HepG2 (cell line): ENCODE measurements around the gene OGA. TPM values are rescaled to one million over a fixed set of nuclear protein-coding genes. Genes with fewer than 3 reads are reported as not detected.

Experiments used
- CCAR2 ChIP-seq: fragments of 200-400 bp; formaldehyde crosslinking; optimal IDR thresholded peaks from 2 replicates; pipeline ENCODE3; 2018; ENCODE audit warnings: low read depth, mild to moderate bottlenecking, low read length, moderate library complexity
- EEA1 ChIP-seq: sonication (generic); formaldehyde crosslinking; IDR thresholded peaks from 2 replicates; pipeline ENCODE4 v1.5.1; 2020; ENCODE audit warnings: mild to moderate bottlenecking, missing genetic modification reagents, borderline replicate concordance
- FOSL1 ChIP-seq: sonication (generic); formaldehyde crosslinking; IDR thresholded peaks from 2 replicates; pipeline ENCODE4 v1.9.0; 2021; ENCODE audit warnings: missing genetic modification reagents, borderline replicate concordance
- FOXM1 ChIP-seq: sonication (generic); formaldehyde crosslinking; IDR thresholded peaks from 2 replicates; pipeline ENCODE4 v1.5.0; 2020; ENCODE audit warnings: missing genetic modification reagents
- KIAA2018 ChIP-seq: sonication (generic); formaldehyde crosslinking; IDR thresholded peaks from 2 replicates; pipeline ENCODE4 v1.5.0; 2020; ENCODE audit warnings: mild to moderate bottlenecking, missing genetic modification reagents, borderline replicate concordance
- MAFF ChIP-seq: IDR thresholded peaks from 2 replicates; pipeline ENCODE4 v1.6.1; 2011; ENCODE audit warnings: low read depth, low read length, improper control_type of control experiment
- MEIS2 ChIP-seq: sonication (generic); formaldehyde crosslinking; IDR thresholded peaks from 2 replicates; pipeline ENCODE4 v1.9.0; 2021; ENCODE audit warnings: mild to moderate bottlenecking, missing genetic modification reagents
- MXI1 ChIP-seq: IDR thresholded peaks from 3 replicates; pipeline ENCODE4 v1.6.1; 2012; ENCODE audit warnings: low read depth, low read length, inconsistent platforms, borderline replicate concordance
- TAF1 ChIP-seq: sonication (generic); formaldehyde crosslinking; IDR thresholded peaks from 2 replicates; pipeline ENCODE4 v1.4.0; 2020; ENCODE audit warnings: missing genetic modification reagents
- YY1 ChIP-seq: IDR thresholded peaks from 2 replicates; pipeline ENCODE4 v1.6.1; 2011; ENCODE audit warnings: low read length, low read depth, moderate library complexity, mild to moderate bottlenecking; ENCODE audit not compliant: insufficient read depth, insufficient replicate concordance
- ZNF224 ChIP-seq: sonication (generic); formaldehyde crosslinking; IDR thresholded peaks from 2 replicates; pipeline ENCODE4 v1.5.0; 2020; ENCODE audit warnings: mild to moderate bottlenecking, missing genetic modification reagents
- ZNF513 ChIP-seq: sonication (generic); formaldehyde crosslinking; conservative IDR thresholded peaks from 2 replicates; pipeline ENCODE4 v1.5.0; 2020; ENCODE audit warnings: missing genetic modification reagents
- ZNF597 ChIP-seq: sonication (generic); formaldehyde crosslinking; IDR thresholded peaks from 2 replicates; pipeline ENCODE4 v1.5.0; 2020; ENCODE audit warnings: missing genetic modification reagents
- ZSCAN29 ChIP-seq: sonication (generic); formaldehyde crosslinking; conservative IDR thresholded peaks from 2 replicates; pipeline ENCODE4 v1.4.0; 2020; ENCODE audit warnings: mild to moderate bottlenecking, missing genetic modification reagents
- polyA plus RNA-seq, 8 experiments: library from polyadenylated mRNA; depleted of rRNA in 3 of 8; stranded (reverse) in 7 of 8; unstranded in 1 of 8; fragments of >200 nt; fragmentation: Illumina TruSeq in 4 of 8; extraction: Trizol in 4 of 8; gene quantifications; 2 replicates each; pipeline versions ENCODE4 v1.2.1 to v1.2.3, GENCODE V29; 2011 to 2016; ENCODE audit warnings: low read depth in 4 of 8, missing spikeins in 1 of 8, mixed read lengths in 1 of 8; ENCODE audit not compliant: insufficient read depth in 1 of 8
- total RNA-seq, 5 experiments: library from RNA; depleted of rRNA; stranded (reverse); fragments of >200 nt; fragmentation: Illumina TruSeq; extraction: Trizol; gene quantifications; 2 replicates each; pipeline ENCODE4 v1.2.3, GENCODE V29; 2016; ENCODE audit warnings: low read depth in 1 of 5
- TF ChIP-seq, protein P1 (sequence below): sonication (generic); formaldehyde crosslinking; IDR thresholded peaks from 2 replicates; pipeline ENCODE4 v1.4.0; 2020; ENCODE audit warnings: mild to moderate bottlenecking, missing genetic modification reagents

The OGA gene
- total and polyA plus RNA-seq, 2 of the 13 experiments (the other 11 are each of a cell fraction or from before 2014, with no cell fraction given), result 33.2 to 39.8 TPM

DNA sequence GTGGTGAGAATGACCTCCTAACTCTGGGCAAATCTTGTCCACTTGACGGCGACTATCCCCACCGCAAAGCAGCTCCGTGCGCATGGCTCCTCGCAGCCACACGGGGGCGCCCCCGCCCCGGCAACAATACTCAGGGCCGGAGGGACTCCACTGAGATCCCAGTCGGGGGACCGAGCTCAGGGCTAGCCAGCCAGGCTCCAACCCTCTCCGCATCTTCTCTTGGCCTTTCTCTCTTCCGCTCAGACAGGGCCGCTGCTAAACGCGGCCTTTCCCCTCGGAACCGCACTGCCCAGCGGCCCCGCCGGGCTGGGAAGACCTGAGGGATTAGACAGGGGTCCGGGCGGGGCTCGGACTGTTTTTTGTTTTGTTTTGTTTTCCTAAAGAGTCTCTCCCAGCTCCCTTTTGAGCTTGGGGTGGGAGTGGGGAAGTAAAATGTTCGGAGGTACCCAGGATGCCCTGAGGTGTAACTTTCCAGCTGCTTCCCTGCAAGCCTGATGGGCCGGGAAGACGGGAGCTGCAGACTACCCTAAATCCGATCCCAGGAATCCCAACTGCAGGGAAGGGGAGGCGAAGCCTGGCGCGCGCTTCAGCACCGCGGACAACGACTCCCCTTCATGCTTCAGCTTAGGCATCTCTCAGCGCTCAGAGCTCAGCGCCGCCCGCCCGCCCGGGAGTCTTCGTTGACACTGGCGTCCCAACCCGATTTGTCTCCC, 22.7 kb upstream of the OGA start (continued):
- no peak for TF ChIP-seq KIAA2018 (CRISPR knock-in tag)
- TF ChIP-seq MXI1, result peak; percentile 61; the same call in 1 of the 3 replicates
- TF ChIP-seq ZNF597 (CRISPR knock-in tag), result no peak
- no peak for TF ChIP-seq FOXM1 (CRISPR knock-in tag)
- TF ChIP-seq MEIS2 (CRISPR knock-in tag), result no peak
- TF ChIP-seq TAF1, result no peak
- no peak for TF ChIP-seq ZNF513 (CRISPR knock-in tag)
- TF ChIP-seq EEA1 (CRISPR knock-in tag), result no peak
- peak; percentile 47 for TF ChIP-seq YY1
- TF ChIP-seq CCAR2, result no peak
- TF ChIP-seq, protein P1, sequence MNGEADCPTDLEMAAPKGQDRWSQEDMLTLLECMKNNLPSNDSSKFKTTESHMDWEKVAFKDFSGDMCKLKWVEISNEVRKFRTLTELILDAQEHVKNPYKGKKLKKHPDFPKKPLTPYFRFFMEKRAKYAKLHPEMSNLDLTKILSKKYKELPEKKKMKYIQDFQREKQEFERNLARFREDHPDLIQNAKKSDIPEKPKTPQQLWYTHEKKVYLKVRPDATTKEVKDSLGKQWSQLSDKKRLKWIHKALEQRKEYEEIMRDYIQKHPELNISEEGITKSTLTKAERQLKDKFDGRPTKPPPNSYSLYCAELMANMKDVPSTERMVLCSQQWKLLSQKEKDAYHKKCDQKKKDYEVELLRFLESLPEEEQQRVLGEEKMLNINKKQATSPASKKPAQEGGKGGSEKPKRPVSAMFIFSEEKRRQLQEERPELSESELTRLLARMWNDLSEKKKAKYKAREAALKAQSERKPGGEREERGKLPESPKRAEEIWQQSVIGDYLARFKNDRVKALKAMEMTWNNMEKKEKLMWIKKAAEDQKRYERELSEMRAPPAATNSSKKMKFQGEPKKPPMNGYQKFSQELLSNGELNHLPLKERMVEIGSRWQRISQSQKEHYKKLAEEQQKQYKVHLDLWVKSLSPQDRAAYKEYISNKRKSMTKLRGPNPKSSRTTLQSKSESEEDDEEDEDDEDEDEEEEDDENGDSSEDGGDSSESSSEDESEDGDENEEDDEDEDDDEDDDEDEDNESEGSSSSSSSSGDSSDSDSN (CRISPR knock-in tag), result no peak; the same call in 1 of the 2 replicates
- TF ChIP-seq MAFF, result no peak
- no peak for TF ChIP-seq ZSCAN29 (CRISPR knock-in tag)
- TF ChIP-seq ZNF224 (CRISPR knock-in tag), result no peak
- no peak for TF ChIP-seq FOSL1 (CRISPR knock-in tag)
